Measurements from ENCODE around the gene CLRN2.
A peak's percentile ranks its signal among the peaks of the same experiment; 100 is the strongest.
"Not testable (repeated sequence)": the region's sequence is repeated elsewhere in the genome, so short reads cannot be mapped to it uniquely, and the experiment has no call there.

Gene CLRN2

GRCh38 chr4:17504081-17504480 is 10.9 kb upstream of the CLRN2 start:
- DNase-seq (ENCODE audit: low spot score), result peak; percentile 58

GRCh38 chr4:17510582-17510981 is 4.4 kb upstream of the CLRN2 start:
- no peak for DNase-seq (ENCODE audit: low spot score)

- no peak for DNase-seq (ENCODE audit: low spot score)
Observed at GRCh38 chr4:17511051-17511450, 3.9 kb upstream of the CLRN2 start.

- peak; percentile 76 for DNase-seq (ENCODE audit: low spot score)
Observed at GRCh38 chr4:17511509-17511949, 3.4 kb upstream of the CLRN2 start.

- peak; percentile 93 for DNase-seq (ENCODE audit: low spot score)
Observed at GRCh38 chr4:17511950-17512795, 2.8 kb upstream of the CLRN2 start, which contains the start of gene QDPR. Gene QDPR (minus strand): TSS chr4:17512090. CDS start chr4:17512054, 36 bp downstream.

GRCh38 chr4:17512973-17513665 is 1.8 kb upstream of the CLRN2 start:
- no peak for DNase-seq (ENCODE audit: low spot score)

- no peak for DNase-seq (ENCODE audit: low spot score)
Observed at GRCh38 chr4:17515445-17516407, 761 bp downstream of the CLRN2 start.

GRCh38 chr4:17516980-17517379 is 2.0 kb downstream of the CLRN2 start:
- no peak for DNase-seq (ENCODE audit: low spot score)

GRCh38 chr4:17517664-17518063 is 2.7 kb downstream of the CLRN2 start:
- DNase-seq (ENCODE audit: low spot score), result no peak

- DNase-seq (ENCODE audit: low spot score), result no peak
Observed at GRCh38 chr4:17521595-17521994, 6.6 kb downstream of the CLRN2 start.

- no peak for DNase-seq (ENCODE audit: low spot score)
Observed at GRCh38 chr4:17523662-17524061, 8.7 kb downstream of the CLRN2 start.

- no peak for DNase-seq (ENCODE audit: low spot score)
Observed at GRCh38 chr4:17526695-17527477, 11.9 kb downstream of the CLRN2 start.

- no peak for DNase-seq (ENCODE audit: low spot score)
Observed at GRCh38 chr4:17528551-17529165, 13.7 kb downstream of the CLRN2 start.

GRCh38 chr4:17531538-17532285 is 16.7 kb downstream of the CLRN2 start:
- DNase-seq (ENCODE audit: low spot score), result no peak

GRCh38 chr4:17534705-17535104 is 19.7 kb downstream of the CLRN2 start:
- DNase-seq (ENCODE audit: low spot score), result no peak

GRCh38 chr4:17535242-17535641 is 20.3 kb downstream of the CLRN2 start:
- DNase-seq (ENCODE audit: low spot score), result no peak

- no peak for DNase-seq (ENCODE audit: low spot score)
Observed at GRCh38 chr4:17535906-17536305, 20.9 kb downstream of the CLRN2 start.

GRCh38 chr4:17537060-17537459 is 22.1 kb downstream of the CLRN2 start:
- DNase-seq (ENCODE audit: low spot score), result not testable (repeated sequence)

- DNase-seq (ENCODE audit: low spot score), result no peak
Observed at GRCh38 chr4:17544205-17544604, 29.2 kb downstream of the CLRN2 start.

- DNase-seq (ENCODE audit: low spot score), result no peak
Observed at GRCh38 chr4:17544831-17545234, 29.9 kb downstream of the CLRN2 start.

All from D341Med (cell line).